HG02981 (cell line): ENCODE measurements around the gene FGFR3.
"Not testable (repeated sequence)": the region's sequence is repeated elsewhere in the genome, so short reads cannot be mapped to it uniquely, and the experiment has no call there.

Experiments used
- ATAC-seq: cut with Tn5 transposase; IDR thresholded peaks from one replicate; pipeline ENCODE4 v1.9.1; 2021; ENCODE audit warnings: mild to moderate bottlenecking, moderate library complexity; ENCODE audit not compliant: unreplicated experiment

Gene FGFR3

DNA sequence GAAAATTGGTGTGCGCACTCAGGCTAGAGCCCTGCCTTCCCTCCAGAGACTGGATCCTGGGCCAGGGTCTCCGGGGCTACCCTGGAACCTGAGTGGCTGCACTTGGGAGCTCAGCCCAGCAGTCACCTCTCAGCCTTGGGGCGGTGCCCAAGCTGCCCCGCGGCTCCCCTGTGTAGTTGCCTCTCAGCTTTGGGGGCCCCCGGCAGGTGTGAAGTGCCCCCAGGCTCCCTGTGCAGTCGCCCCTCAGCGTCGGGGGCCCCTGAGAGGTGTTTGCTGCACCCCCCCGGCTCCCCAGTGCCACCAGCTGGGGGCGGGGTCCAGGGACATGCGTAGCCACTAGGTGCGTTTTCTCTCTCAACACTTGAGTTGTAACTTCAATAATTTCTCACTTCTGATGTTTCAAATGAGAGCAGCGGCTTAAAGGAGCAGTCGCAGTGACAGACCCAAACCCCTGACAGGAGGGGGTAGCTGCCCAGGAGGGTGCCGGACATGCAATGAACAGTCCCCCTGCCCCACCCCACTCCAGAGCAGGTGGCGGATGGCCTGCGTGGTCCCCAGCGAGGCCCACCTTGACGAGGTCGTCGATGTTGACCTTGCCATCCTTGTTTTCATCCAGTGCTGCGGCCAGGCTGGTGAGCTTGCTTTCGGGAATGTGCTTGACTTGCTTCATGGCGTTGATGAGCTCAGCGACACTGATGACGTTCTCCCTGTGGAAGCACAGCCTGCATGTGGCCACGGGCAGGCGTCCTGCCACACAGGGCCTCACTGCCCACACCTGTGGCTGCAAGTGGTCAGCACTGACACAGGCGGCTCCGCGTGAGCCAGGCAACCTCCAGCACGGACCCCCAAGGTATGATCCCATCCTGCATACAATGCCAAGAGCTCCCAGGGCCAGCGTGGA is 22.3 kb downstream of the FGFR3 start:
- ATAC-seq = no peak

- no peak for ATAC-seq
Measured at GRCh38 chr4:1815997-1816860, 23.1 kb downstream of the FGFR3 start.

DNA sequence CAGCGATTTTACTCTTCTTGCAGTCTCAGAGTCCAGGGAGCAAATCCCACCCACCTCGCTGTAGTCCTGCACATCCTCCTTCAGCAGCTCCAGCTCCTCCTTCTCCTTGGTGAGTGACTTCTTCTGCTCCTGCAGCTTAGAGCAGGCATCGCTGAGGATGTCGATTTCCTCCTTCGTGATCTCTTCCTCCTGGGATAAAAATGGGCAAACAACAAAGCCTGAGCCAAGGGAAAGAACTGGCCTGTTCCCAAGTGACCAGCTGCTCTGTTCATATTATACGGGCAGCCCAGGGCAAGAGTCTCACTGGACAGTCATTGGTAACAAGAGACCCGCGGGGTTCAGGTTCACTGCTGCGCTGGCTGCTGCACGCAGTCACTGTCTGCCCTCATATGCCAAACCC is 26.2 kb downstream of the FGFR3 start:
- ATAC-seq = no peak

GRCh38 chr4:1819816-1820215 is 26.7 kb downstream of the FGFR3 start:
- ATAC-seq = no peak

DNA sequence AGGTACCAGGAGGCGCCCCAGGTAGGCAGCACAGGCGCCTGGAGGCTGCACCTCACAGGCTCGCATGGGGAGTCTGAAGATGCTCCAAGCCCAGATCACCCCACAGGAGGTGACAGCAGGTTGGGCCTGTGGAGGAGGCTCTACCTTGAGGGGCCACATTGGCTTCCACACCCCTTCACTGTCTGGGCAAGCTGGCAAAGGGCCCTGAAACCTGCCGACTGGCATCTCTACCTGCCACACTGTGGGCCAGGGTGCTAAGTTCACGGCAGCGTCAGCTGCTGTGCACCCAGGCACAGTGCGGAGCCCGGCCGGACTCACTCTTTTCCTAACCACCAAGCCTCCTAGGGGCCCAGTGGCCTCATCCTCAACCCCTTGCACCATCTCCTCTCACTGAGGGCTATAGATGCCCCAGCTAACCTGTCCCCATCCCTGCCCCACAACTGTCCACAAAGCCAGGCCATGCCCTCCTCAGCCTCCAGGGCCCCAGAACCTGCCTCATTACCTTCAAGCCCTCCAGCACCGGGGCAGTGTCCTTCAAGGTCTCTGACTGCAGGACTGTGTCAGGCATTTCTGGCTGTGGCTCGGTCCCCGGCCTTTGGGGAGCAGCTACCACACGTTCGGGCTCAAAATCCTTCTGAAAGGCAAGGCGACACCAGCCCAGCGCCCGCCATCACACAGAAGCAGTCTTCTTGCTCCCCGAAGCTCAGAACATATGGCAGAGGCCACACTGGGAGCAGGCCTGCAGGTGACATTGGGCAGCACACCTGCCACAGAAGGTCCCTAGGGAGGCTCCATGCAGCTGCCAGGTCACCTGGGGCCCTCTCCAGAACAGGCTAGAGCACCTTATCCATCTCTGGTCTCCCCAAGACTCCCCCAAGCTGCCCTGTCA is 28.8 kb downstream of the FGFR3 start:
- ATAC-seq = no peak

DNA sequence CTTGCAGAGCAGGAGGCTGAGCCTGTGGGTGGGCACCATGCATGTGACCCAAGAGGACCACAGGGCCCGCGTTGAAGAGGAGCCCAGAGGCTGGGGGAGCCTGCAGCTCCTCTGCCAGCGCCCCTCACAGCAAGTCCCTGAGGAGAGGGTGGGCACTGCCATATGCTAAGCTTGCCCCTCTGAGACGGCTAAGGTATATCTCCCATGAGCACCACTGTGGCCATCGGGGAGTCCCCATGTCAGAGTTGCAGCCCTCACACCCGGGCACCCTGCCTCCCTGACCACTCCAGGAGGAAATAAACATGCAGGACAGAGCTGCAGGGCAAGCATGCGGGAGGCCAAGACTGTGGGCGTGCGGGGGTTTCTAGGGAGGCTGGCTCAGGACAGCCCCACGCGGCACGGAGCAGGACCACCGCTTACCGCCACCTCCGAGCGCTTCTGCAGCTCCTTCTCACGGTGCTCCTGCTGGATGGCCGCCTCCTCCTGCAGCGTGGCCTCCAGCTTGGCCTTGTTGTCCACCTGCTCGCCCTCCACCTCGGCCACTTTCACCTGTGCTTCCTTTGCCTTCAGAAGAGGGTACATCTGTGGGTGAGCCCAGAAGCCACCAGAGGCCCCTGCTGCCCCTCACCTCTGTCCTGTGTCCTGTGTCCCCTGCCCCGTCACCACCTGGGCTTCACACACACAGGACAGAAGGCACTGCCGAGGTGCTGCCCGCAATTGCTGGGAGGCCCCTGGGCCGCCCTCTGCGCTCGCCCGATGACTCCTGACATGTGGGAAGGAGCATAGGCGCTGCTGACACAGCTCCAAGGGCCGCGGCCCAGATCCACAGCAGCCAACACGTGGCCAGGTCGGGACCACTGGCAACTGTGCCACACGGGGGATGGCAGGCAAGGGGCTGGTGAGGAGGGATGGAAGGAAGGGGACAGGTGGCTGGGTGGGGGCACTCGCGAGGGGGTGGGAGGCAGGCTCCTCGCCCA is 29.8 kb downstream of the FGFR3 start:
- no peak for ATAC-seq

- ATAC-seq = no peak
Measured at GRCh38 chr4:1823545-1823932, 30.4 kb downstream of the FGFR3 start.

- ATAC-seq = no peak
Measured at GRCh38 chr4:1824746-1825145, 31.7 kb downstream of the FGFR3 start.

DNA sequence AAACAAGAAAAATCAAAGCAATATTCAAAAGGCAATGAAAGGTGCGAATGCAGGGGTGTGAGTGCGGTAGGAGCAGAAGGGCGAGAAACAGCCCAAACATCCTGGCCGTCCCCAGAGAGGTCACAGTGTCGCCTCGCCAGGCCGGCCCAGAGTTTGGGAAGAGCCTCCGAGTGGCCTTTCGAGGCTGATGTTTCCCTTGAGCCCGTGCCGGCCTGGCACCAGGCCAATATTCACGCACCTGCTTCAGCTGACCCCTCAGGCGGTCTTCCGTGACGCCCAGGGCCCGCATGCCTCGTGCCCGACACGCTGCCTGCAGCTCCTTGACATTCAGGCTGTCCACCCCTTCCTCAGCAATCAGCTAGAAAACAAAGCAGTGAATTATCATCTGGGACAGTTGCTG is 32.2 kb downstream of the FGFR3 start:
- ATAC-seq = no peak

DNA sequence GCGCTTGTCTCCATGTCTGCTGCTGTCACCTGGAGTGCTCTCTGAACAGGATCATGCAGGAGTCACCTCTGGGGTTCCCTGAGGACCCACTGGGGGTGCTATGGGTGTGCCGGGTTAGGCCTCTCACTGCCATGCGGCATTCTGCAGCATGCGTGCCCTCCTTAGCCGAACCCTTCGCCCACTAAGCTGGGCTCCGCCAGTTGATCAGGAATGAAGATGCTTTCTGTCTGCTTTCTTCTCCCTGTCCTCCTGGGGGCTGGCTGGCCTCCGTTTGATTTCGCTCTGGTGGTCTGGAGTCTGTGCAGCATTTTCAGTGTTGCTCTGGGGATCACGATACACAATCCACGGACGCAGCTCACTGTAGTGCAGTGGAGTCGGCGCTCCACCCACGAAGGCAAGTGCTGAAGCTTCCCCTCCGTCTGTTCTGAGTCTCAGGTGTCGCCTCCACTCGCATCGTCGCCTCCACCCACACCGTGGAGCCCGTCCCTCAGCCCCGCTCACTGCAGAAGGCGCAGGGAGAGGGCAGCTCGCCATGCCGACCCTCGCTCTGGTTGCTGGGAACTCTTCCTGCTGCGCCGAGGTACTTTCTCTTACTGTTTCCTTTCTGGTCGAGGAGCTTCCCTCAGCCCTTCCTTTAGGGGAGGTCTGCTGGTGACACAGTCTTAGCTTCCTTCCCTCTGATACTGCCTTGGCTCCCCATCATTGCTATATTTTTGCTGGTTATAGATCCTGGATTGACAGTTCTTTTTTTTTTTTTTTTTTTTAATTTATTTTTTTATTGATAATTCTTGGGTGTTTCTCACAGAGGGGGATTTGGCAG is 33.6 kb downstream of the FGFR3 start:
- ATAC-seq = no peak

GRCh38 chr4:1830234-1830633 is 37.1 kb downstream of the FGFR3 start:
- ATAC-seq = no peak

DNA sequence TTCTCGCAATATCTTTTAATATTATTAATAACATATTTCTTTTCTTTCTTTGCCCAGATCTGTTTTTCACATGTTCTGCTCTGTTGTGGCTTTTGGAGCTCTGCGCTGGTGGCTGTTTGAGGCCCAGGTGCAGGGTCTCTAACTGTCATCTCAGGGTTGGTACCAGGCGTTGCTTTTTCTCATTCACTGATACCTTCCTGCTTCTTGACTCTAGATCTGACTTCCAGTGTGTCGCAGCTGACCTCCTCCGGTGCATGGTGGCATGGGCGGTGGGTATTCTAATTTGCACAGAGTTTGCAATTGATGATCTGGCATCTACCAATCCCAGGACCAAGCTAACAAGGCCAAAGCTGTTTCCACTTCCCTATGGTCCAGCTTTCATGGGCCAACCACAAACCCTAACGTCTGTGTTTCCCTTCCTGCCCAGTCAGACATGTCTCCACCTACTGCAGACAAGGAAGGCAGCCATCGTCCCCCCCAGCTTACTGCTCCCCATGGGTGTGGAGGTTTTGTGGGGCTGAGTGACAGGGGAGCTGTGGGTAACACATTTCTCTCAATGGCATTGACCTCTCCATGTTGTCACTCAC is 37.6 kb downstream of the FGFR3 start:
- ATAC-seq = no peak

DNA sequence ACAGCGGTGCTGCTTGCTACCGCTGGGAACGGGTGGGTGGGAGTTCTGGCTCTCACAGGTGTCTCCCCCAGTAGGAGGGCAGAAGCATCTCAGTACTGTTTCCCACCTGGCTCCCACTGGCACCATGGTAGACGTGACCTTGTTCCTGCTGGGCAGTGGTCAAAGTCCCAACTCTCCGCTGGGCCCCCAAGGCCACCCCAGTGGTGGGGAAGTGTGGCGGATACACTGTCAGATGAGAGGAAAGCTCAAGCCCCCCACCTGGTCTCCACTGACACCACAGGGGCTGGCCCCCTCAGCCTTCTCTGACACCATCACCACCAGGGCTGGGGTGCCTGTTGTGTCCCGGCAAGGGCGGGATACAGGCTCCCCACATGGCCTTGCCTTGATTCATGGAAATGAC is 38.2 kb downstream of the FGFR3 start:
- no peak for ATAC-seq

DNA sequence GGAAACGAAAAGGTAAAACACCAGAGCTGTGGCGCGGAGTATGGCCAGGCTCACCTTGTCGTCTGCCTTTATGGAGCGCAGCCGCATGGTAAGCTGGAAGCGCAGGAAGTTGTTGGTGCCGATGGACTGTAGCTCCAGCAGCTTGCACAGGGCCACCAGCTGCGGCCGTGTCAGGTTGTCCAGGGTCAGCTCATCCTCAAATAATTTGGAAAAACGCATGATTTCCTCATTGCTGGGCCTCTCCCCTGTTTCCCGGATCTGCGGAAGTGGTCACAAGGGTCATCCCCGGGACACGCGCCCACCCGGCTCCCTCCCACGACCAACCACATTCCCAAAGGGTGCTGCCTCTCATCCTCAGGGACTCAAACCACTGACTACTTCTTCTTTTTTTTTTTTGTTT is 39.6 kb downstream of the FGFR3 start:
- no peak for ATAC-seq

DNA sequence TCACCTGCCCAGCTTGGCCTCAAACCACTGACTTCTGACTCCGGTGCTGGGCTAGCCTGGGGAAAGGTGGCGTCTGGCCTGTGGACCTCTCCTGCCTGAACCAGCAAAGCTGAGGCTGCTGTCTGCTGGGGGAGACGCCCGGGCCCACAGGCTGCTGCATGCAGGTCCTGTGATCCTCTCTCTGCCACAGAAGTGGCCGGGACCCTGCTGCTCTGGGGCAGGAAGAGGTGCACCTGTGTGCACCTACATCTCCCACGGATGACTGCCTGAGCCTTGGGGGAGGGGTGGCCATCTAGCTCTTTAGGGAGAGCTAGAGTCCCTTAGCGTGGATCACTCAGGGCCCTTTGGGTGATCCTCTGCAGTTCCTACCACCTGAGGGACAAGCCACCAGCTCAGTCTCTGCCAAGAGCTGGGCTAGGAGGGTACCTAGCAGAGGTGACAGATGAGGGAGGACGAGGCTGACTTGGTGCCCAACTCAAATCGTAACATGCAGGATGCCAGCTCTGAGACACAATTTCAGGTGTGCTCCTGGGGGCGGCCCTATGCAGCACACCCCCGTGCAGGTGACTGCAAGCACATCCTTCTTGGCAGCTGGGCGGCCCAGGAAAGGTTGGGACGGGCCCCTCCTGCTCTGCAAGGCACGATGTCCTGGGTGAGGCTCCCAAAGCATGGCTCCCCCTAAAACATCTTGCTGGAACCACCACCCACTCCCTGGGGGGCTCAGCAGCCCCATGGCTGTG is 40.4 kb downstream of the FGFR3 start:
- ATAC-seq = no peak

DNA sequence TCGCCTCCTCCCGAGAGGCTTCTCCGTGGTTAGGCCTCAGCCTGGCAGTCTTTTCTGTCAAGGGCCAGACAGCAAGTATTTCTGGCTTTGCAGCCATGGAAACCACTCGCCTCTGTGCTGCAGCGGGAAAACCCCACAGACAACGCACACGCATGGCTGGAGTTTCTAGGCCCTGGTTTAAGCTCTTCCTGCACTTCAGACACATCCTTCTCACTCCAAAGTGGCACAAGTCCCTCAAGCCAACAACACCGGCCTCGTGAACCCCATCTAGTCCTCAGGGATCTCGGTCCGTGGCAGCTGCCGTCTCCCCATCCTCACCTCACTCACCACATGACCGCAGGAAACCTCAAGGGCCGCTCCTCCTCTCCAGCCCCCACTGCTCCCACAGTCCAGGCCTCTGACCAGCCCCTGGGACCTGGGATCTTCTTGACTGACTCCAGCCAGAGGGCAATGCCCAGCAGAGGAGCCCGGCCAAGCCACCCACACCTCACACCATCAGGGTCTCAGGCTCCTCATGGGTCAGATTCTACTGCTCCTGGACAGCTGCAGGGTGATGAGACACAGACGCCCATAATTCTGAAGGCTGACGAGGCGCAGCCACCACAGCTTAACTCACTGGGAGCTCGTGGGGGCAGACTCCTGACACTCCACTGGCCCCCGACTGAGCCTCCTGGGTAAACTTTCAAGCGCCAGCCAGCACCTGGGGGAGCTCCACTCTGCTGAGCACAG is 41.1 kb downstream of the FGFR3 start:
- ATAC-seq = peak; percentile 60

GRCh38 chr4:1835836-1836235 is 42.7 kb downstream of the FGFR3 start:
- not testable (repeated sequence) for ATAC-seq
